GM08714 (cell line): ENCODE data around the gene CNGA1.

Source experiments
- H3K4me3 ChIP-seq: fragments of 200-500 bp; sonication (Bioruptor generic); 2 replicates; pipeline ENCODE4 v1.5.1; 2014; ENCODE audit warnings: mild to moderate bottlenecking, low read length, inconsistent platforms
- ZNF274 ChIP-seq: IDR thresholded peaks from 2 replicates; pipeline ENCODE4 v1.6.1; 2012; ENCODE audit warnings: mild to moderate bottlenecking, low read depth, low read length

The CNGA1 gene

GRCh38 chr4:47914926-47915237, 101.6 kb downstream of the CNGA1 start:
- H3K4me3 ChIP-seq = peak overlapping the region; percentile 87
- TF ChIP-seq ZNF274 = no peak

GRCh38 chr4:47914220-47914925, 102.1 kb downstream of the CNGA1 start, which contains the start of gene NFXL1:
Gene NFXL1 (minus strand): TSS chr4:47914583. CDS start chr4:47914203, 380 bp downstream.
- TF ChIP-seq ZNF274 = no peak

DNA sequence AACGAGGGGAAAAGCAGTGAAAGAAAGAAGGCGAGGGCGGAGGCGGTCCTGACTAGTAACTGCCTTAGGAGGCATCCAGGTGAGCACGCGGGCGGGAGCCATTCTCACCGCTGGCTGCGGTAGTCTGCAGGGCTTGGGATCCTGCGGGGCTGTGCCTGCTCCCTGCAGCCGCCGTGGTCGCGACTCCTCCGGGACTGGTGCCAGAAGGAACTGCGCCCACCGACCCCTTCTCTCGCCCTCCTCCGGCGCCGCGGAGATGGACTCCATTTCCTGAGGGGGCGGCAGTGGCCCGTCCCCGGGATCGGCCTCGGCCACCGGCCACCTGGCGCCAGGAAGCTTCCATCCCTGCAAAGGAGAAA, 102.6 kb downstream of the CNGA1 start:
- H3K4me3 ChIP-seq = peak overlapping the region; percentile 71
- TF ChIP-seq ZNF274 = no peak

More at GRCh38 chr4:47914220-47914925, 102.1 kb downstream of the CNGA1 start, which contains the start of gene NFXL1:
- peak within 1 kb of the TSS; percentile 87 for H3K4me3 ChIP-seq

DNA sequence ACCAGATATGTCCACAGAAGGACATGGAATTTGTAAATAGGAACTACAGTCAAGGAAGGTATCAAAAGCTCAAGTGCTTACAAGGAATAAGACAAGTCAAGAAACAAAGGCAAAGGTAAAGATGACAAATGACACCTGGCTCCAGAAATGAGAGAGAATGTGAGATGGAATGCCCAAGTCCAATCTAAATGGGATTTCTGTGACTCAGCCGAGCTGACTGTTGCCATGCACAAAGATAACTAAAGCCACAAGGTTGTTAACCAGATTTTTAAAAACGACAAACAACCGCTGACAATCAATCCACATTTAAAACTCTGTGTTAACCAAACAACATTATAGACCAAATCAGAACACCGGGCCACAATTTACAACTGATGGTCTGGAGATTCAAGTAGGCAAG, 103.2 kb downstream of the CNGA1 start:
- peak overlapping the region; percentile 71 for H3K4me3 ChIP-seq
- TF ChIP-seq ZNF274 = no peak

- TF ChIP-seq ZNF274 = no peak
- H3K4me3 ChIP-seq = no peak overlapping the region
Measured at GRCh38 chr4:47907089-47907646, 109.3 kb downstream of the CNGA1 start.

GRCh38 chr4:47899639-47900038, 116.8 kb downstream of the CNGA1 start:
- H3K4me3 ChIP-seq = no peak overlapping the region
- TF ChIP-seq ZNF274 = no peak

DNA sequence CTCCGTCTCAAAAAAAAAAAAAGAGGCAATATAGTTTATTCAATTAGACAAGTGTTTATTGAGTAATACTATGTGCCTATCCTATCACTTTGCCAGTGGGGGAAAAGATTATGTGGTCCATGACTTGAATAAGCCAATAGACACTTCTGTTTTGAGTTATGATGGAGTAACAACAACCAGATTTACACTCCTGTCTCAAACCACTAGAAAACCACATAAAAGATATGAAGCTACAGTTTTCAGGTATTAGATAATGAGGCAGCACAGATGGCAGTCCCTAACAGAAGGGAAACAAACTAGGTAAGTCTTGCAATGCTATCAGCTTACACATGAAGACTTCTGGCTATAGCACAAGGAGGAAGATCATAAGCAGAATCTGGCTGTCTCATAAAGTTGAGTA, 124.6 kb downstream of the CNGA1 start:
- TF ChIP-seq ZNF274 = no peak
- no peak overlapping the region for H3K4me3 ChIP-seq
